Mammary epithelial cell (primary cell): ENCODE data around the gene FAM120A.

Source experiments
- EZH2 ChIP-seq: IDR thresholded peaks from 2 replicates; pipeline ENCODE4 v1.6.1; 2012; ENCODE audit warnings: low read length, inconsistent platforms, borderline replicate concordance
- TF ChIP-seq, protein P1 (sequence below), 2 donors: IDR thresholded peaks in 1 of 2; conservative IDR thresholded peaks in 1 of 2; 2 replicates each; pipeline ENCODE4 v1.5.1; 2011 to 2012; ENCODE audit warnings: inconsistent platforms in 2 of 2, low read length in 2 of 2, mild to moderate bottlenecking in 2 of 2, control low read depth in 1 of 2, low read depth in 1 of 2; ENCODE audit not compliant: insufficient read depth in 1 of 2; ENCODE audit errors: extremely low read depth in 1 of 2

- no peak for TF ChIP-seq EZH2
- TF ChIP-seq, protein P1, sequence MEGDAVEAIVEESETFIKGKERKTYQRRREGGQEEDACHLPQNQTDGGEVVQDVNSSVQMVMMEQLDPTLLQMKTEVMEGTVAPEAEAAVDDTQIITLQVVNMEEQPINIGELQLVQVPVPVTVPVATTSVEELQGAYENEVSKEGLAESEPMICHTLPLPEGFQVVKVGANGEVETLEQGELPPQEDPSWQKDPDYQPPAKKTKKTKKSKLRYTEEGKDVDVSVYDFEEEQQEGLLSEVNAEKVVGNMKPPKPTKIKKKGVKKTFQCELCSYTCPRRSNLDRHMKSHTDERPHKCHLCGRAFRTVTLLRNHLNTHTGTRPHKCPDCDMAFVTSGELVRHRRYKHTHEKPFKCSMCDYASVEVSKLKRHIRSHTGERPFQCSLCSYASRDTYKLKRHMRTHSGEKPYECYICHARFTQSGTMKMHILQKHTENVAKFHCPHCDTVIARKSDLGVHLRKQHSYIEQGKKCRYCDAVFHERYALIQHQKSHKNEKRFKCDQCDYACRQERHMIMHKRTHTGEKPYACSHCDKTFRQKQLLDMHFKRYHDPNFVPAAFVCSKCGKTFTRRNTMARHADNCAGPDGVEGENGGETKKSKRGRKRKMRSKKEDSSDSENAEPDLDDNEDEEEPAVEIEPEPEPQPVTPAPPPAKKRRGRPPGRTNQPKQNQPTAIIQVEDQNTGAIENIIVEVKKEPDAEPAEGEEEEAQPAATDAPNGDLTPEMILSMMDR (conservative IDR thresholded peaks at IDR 0.05 in 1 of 2, IDR thresholded peaks at IDR 0.05 in 1 of 2; ENCODE audit: extremely low read depth in 1 of 2, insufficient read depth in 1 of 2, low read depth in 1 of 2, low read length in 2 of 2), result no peak
Measured at GRCh38 chr9:93552923-93553322, 101.4 kb downstream of the FAM120A start.
